Stimulated activated CD8-positive, alpha-beta memory T cell treated with anti-CD3 and anti-CD28 coated beads, Interleukin-15, amount 100 ng/mL, for 1 hour (primary cell): ENCODE results near the gene SNX22.
A peak's percentile ranks its signal among the peaks of the same experiment; 100 is the strongest.

ENCODE experiments used
- DNase-seq: peaks from one replicate; pipeline ENCODE4 v3.0.0-alpha.2; 2020; ENCODE audit warnings: low read depth

Gene SNX22

DNA sequence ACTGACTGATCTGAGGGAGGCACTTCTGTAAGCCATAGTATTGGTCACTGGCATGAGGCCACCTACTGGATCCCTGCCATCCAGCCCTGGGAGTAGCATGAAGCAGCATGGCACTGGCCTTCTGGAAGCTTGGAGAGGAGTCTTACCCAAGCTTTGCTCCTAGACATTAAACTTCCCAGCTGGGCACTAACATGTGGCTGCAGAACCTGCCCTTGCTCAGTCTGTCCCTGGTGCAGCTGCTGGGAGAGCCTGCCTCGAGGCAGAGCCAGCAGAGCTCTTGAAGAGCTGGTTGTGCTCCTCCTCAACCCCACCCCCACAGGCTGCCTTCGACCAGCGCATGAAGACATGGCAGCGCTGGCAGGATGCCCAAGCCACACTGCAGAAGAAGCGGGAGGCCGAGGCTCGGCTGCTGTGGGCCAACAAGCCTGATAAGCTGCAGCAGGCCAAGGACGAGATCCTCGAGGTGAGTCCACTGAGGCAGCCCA lies 17.1 kb upstream of the SNX22 start:
- DNase-seq, result no peak

- DNase-seq, result no peak
Observed at GRCh38 chr15:64136347-64136746, 15.2 kb upstream of the SNX22 start.

- no peak for DNase-seq
Observed at GRCh38 chr15:64137226-64137833, 14.2 kb upstream of the SNX22 start.

DNA sequence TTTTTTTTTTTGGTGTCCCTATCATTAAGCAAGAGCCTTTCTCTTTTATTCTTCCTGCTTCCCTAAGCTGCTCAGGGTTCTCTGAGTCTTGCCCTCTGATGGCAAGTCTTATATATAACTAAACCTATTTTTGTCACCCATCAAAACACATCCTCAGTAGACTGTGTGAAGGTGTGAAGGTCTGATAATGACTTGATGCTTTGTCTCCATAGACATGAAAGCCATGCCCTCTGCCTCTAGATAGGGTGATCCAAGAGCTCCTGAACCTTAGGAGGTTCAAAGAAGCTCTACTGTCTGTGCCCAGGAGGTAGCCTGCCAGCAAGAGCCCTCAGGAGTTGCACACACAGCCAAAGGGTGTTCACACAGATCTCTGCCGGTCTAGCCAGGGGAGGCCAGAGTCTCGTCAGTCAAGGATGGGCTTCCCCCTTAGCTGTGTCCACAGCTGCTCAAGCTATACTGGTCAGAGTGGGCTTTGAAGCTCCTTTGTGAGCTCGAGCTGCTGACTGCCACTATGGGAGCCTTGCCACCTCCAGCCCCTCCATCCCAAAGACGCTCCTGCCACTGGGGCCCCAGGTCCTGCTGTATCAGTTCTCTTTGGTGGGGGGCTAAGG lies 13.1 kb upstream of the SNX22 start:
- DNase-seq, result no peak

GRCh38 chr15:64141798-64142512 lies 9.6 kb upstream of the SNX22 start:
- no peak for DNase-seq

DNA sequence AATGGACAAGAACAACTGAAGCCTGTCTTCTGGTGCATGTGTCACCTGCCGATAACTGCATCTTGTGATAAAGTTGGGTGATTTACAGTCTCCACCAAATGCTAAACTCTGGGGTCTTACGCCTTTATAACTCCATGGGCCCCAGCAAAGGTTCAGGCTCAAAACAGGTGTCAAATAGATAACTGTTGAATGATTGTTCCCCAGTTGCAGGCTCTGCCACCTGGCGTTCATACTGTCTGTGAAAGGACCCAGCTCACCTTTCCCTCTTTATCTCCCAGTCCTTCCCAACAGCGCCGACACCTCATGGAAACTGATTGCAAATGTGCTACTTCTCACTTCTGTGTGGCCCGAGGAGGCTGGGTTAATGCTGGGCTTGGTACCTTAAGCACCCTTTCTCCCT lies 8.3 kb upstream of the SNX22 start:
- DNase-seq, result no peak

GRCh38 chr15:64144192-64144564 lies 7.4 kb upstream of the SNX22 start:
- no peak for DNase-seq

- DNase-seq, result no peak
Observed at GRCh38 chr15:64144565-64145281, 6.8 kb upstream of the SNX22 start.

DNA sequence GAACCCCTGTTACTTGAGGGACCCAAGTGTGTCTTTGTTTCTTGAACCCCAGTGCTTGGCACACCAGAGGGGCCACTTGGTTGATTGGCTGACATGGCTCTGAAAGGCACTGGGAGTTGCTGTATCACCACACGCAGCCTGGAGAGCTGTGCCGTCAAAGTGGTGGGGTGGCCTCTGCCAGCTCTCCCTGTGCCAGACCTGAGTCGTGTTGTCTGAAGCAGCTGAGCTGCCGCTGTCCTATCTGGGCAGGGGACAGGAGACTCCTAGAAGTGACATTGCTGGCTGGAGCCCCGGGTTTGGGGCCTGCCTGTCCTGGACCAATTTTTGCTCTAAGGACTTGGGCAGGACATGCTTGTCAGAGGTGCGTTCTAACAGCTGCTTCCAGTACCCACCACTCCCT lies 5.5 kb upstream of the SNX22 start:
- DNase-seq, result no peak

GRCh38 chr15:64146520-64146884 lies 5.0 kb upstream of the SNX22 start:
- no peak for DNase-seq

- no peak for DNase-seq
Observed at GRCh38 chr15:64146885-64147681, 4.4 kb upstream of the SNX22 start.

- no peak for DNase-seq
Observed at GRCh38 chr15:64148168-64148567, 3.4 kb upstream of the SNX22 start.

DNA sequence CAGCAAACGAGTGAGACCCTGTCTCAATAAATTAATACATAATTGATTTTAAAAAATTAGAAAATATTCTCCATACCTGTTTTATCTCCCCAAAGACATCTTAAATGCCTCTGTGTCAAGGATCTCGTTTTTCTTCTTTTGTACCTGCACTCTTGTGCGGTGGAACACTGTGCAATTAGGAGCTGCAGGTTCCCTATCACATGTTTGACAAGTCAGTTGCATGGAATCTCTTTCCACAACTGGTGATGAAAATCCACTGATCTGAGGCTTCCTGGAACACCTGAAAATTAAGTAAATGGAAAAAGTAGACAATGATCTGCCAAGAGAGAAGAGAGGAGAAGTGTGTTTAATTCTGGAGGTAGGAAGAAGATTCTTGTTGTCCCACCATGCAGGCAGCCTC lies 3.0 kb upstream of the SNX22 start:
- no peak for DNase-seq

DNA sequence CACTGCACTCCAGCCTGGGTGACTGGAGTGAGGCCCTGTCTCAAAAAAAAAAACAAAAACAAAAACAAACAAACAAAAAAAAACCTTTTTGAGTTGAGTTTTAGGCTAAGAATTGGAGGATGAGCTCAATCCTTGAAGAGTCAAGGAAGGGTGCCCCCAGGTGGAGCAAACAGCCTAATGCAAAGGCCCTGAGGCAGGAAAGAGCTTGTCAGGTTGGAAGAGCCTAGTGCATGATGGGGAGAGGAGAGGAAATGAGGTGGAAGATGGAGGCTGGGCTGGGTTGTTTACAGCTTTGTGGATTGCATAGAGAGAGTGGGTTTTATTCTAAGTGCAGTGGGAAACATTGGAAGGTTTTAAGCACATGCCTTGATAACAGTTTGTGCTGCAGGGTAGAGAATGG lies 2.1 kb upstream of the SNX22 start:
- no peak for DNase-seq

- DNase-seq, result no peak
Observed at GRCh38 chr15:64149893-64150578, 1.5 kb upstream of the SNX22 start.

- no peak for DNase-seq
Observed at GRCh38 chr15:64152507-64153387, 1.2 kb downstream of the SNX22 start.

- DNase-seq, result peak; percentile 88
Observed at GRCh38 chr15:64153480-64154367, 2.2 kb downstream of the SNX22 start.

- DNase-seq, result no peak
Observed at GRCh38 chr15:64155802-64156651, 4.5 kb downstream of the SNX22 start.
